Testis (tissue), 3 donors: ENCODE measurements around the gene CFAP65. TPM values are rescaled to one million over a fixed set of nuclear protein-coding genes. Genes with fewer than 3 reads are reported as not detected.

Source experiments
- DNase-seq: peaks from one replicate; pipeline ENCODE4 v3.0.0-alpha.2; 2019
- H3K27ac ChIP-seq, 2 donors: fragments of 200-600 bp; sonication (generic); one replicate each; pipeline ENCODE4 v1.5.1; 2019
- H3K27me3 ChIP-seq: fragments of 200-600 bp; sonication (generic); one replicate; pipeline ENCODE4 v1.5.1; 2019
- H3K36me3 ChIP-seq: fragments of 200-600 bp; sonication (generic); one replicate; pipeline ENCODE4 v1.5.1; 2017; ENCODE audit warnings: low read depth; ENCODE audit errors: missing control alignments
- H3K4me1 ChIP-seq: fragments of 200-600 bp; sonication (generic); one replicate; pipeline ENCODE4 v1.5.1; 2019
- H3K4me3 ChIP-seq, 2 donors: fragments of 200-600 bp; sonication (generic); one replicate each; pipeline ENCODE4 v1.5.1; 2017 to 2019
- H3K9me3 ChIP-seq: fragments of 200-600 bp; sonication (generic); one replicate; pipeline ENCODE4 v1.5.1; 2017
- CTCF ChIP-seq, 3 experiments: fragments of 450-650 bp in 2 of 3; fragments of 200-600 bp in 1 of 3; sonication (generic) in 1 of 3; IDR thresholded peaks; one replicate each; pipeline ENCODE4 v1.5.1; 2016 to 2019; ENCODE audit warnings: antibody characterized with exemption in 3 of 3, mild to moderate bottlenecking in 2 of 3, moderate library complexity in 1 of 3
- POLR2A ChIP-seq: fragments of 450-650 bp; IDR thresholded peaks from one replicate; pipeline ENCODE4 v1.6.1; 2017; ENCODE audit warnings: antibody characterized with exemption, mild to moderate bottlenecking, moderate library complexity
- WGBS, 2 donors: methylation state at CpG; one replicate each; pipeline ENCODE4 v1.1.5; 2018; 5-methylcytosine and 5-hydroxymethylcytosine counted together
- intact Hi-C: fragments of 100-400 bp; cut with DNase I; formaldehyde crosslinking; loops from one replicate; pipeline ENCODE4 v1.15.1; 2023; ENCODE audit warnings: low total_unique reads
- polyA plus RNA-seq: library from polyadenylated mRNA; stranded (reverse); fragments of 350-450 nt; fragmentation: Illumina TruSeq; extraction: RNeasy Lipid Tissue Mini Kit (QIAGEN cat#74804); gene quantifications from one replicate; pipeline ENCODE4 v1.2.3, GENCODE V29; 2014; ENCODE audit warnings: low read depth, low replicate concordance; ENCODE audit not compliant: insufficient read depth
- total RNA-seq, 2 donors: library from RNA; depleted of rRNA; stranded (reverse); fragments of >200 nt; gene quantifications; one replicate each; pipeline ENCODE4 v1.2.3, GENCODE V29; 2016

CFAP65 gene
- total and polyA plus RNA-seq, 3 donors from 2014 or later, result 15.5 to 42.9 (median 23.7) TPM

- WGBS, 2 donors, result 6 to 7% methylated on average over 6 to 7 of the region's 7 CpGs
- no peaks in the 10 kb centered on the region for H3K9me3 ChIP-seq
- no peak for DNase-seq
- H3K4me3 ChIP-seq, result no peak overlapping the region
- H3K4me1 ChIP-seq, result peaks cover 15% of the 10 kb centered on the region
- no peaks in the 10 kb centered on the region for H3K27me3 ChIP-seq
- H3K27ac ChIP-seq, result no peak overlapping the region
- intact Hi-C loops, result no loop called here
- H3K36me3 ChIP-seq, result no peaks in the 10 kb centered on the region
- TF ChIP-seq POLR2A (no peak), CTCF (IDR thresholded peaks at IDR 0.05) (no peak)
Measured at GRCh38 chr2:218992196-218992595, 49.1 kb downstream of the CFAP65 start.

GRCh38 chr2:218991674-218992168, 49.6 kb downstream of the CFAP65 start:
- DNase-seq, result no peak
- intact Hi-C loops, result no loop called here

GRCh38 chr2:218990612-218991011, 50.7 kb downstream of the CFAP65 start:
- H3K27me3 ChIP-seq, result no peaks in the 10 kb centered on the region
- no peaks in the 10 kb centered on the region for H3K9me3 ChIP-seq
- intact Hi-C loops, result no loop called here
- H3K4me3 ChIP-seq, result no peak overlapping the region
- TF ChIP-seq CTCF (IDR thresholded peaks at IDR 0.05) (no peak), POLR2A (no peak)
- no peak overlapping the region for H3K27ac ChIP-seq
- WGBS, 2 donors, result 25 to 35% methylated on average over 6 of the region's 6 CpGs
- peaks cover 15% of the 10 kb centered on the region for H3K4me1 ChIP-seq
- no peak for DNase-seq
- H3K36me3 ChIP-seq, result no peaks in the 10 kb centered on the region

More at GRCh38 chr2:218991674-218992168, 49.6 kb downstream of the CFAP65 start:
- Histone ChIP-seq H3K36me3 (no peaks in the 10 kb centered on the region), H3K4me3 (no peak overlapping the region), H3K9me3 (no peaks in the 10 kb centered on the region), H3K4me1 (peaks cover 15% of the 10 kb centered on the region), H3K27ac (no peak overlapping the region), H3K27me3 (no peaks in the 10 kb centered on the region)
- TF ChIP-seq CTCF (IDR thresholded peaks at IDR 0.05) (no peak), POLR2A (no peak)
- 26 to 47% methylated on average over 12 to 13 of the region's 13 CpGs for WGBS, 2 donors

- intact Hi-C loops, result no loop called here
- no peak for TF ChIP-seq CTCF (IDR thresholded peaks at IDR 0.05)
- no peak for TF ChIP-seq POLR2A
- no peaks in the 10 kb centered on the region for H3K36me3 ChIP-seq
- peaks cover 20% of the 10 kb centered on the region for H3K4me1 ChIP-seq
- H3K4me3 ChIP-seq, result no peak overlapping the region
- WGBS, 2 donors, result 19 to 38% methylated on average over 9 of the region's 9 CpGs
- no peak overlapping the region for H3K27ac ChIP-seq
- no peak for DNase-seq
- no peaks in the 10 kb centered on the region for H3K9me3 ChIP-seq
- no peaks in the 10 kb centered on the region for H3K27me3 ChIP-seq
Measured at GRCh38 chr2:218990052-218990451, 51.3 kb downstream of the CFAP65 start.

- no peak for DNase-seq
- H3K36me3 ChIP-seq, result no peaks in the 10 kb centered on the region
- WGBS, 2 donors, result 59 to 83% methylated on average over 2 of the region's 2 CpGs
- H3K4me1 ChIP-seq, result peaks cover 21% of the 10 kb centered on the region
- no peaks in the 10 kb centered on the region for H3K9me3 ChIP-seq
- intact Hi-C loops, result no loop called here
- H3K27ac ChIP-seq, result no peak overlapping the region
- H3K4me3 ChIP-seq, result no peak overlapping the region
- TF ChIP-seq CTCF (IDR thresholded peaks at IDR 0.05), result no peak
- no peak for TF ChIP-seq POLR2A
- peaks cover 4% of the 10 kb centered on the region for H3K27me3 ChIP-seq
Measured at GRCh38 chr2:218988650-218989049, 52.7 kb downstream of the CFAP65 start.
